ENCODE measurements around the gene ZNF580. TPM values are rescaled to one million over a fixed set of nuclear protein-coding genes. Genes with fewer than 3 reads are reported as not detected.

The ZNF580 gene
- total and polyA plus RNA-seq, 2 of the 13 experiments (the other 11 are each of a cell fraction or from before 2014, with no cell fraction given): 4.4 to 6.0 TPM

DNA sequence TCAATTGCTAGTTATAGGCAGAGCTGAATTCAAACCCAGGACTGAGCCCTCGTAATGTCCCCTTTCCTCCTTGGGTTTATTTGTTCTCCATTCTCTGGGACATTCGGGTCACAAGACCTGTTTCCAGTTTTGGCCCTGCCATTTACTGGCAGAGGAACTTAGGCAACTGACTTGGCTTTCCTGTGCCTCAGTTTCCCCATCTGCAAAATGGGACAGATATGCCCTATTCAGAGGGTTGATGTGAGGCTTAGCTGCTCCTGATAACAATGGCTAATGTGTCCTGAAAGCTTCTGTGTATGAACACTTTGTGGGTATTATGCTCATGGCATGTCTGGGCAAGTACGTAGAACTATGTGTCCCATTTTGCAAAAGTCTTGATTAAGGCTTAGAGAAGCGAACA is 39.7 kb upstream of the ZNF580 start:
- CTCF ChIA-PET (ENCODE audit: low intra/inter-chr PET ratio, low total read pairs): no interaction called here
- H4K20me1 ChIP-seq (ENCODE audit: insufficient read depth, low read length): 0 out of 2 replicates have a peak, but pooled peaks cover 6% of the 10 kb centered on the region
- FAIRE-seq (no peak), ATAC-seq (no peak), DNase-seq (ENCODE audit: low spot score) (no peak)
- H3K27me3 ChIP-seq (ENCODE audit: control insufficient read depth in 1 of 2, insufficient read depth in 2 of 2, low read length in 2 of 2): no peaks in the 10 kb centered on the region; a peak in 1 of 5 replicates
- H3K27ac ChIP-seq (ENCODE audit: extremely low read length, insufficient read depth, low read length): peak overlapping the region; percentile 98
- H3K4me1 ChIP-seq (ENCODE audit: insufficient read depth, low read length): peaks cover 42% of the 10 kb centered on the region
- peak overlapping the region; percentile 73 to 94 (median 90) for H3K4me3 ChIP-seq (replicated peaks in 1 of 3; ENCODE audit: insufficient read depth in 1 of 3, low read depth in 2 of 3, low read length in 3 of 3)
- peaks cover 2% of the 10 kb centered on the region for H3K79me2 ChIP-seq (ENCODE audit: insufficient read depth, low read length)
- intact Hi-C loops (cut with micrococcal nuclease; ENCODE audit: unreplicated experiment): loop anchor here (2.0 to 10.0 kb wide), 2 partner anchors 14 to 46 kb away; no protein-coding TSS in a partner anchor
- 62% methylated on average over 4 of the region's 4 CpGs for WGBS (ENCODE audit: low lambda C conversion rate)
- in situ Hi-C loops (cut with HindIII; ENCODE audit: extremely low pct_ligation_motif_present, low pct_unique_long_range_greater_than_20kb): no loop called here
- H2AFZ ChIP-seq (ENCODE audit: low read length): no peak overlapping the region
- POLR2A ChIA-PET: interaction anchor here (1.1 to 4.9 kb wide), 5 partner anchors 16 to 345 kb away, joined by 3 to 66 read pairs (median 19); partner anchors contain the start of genes ZNF579 and ZNF784
- no peaks in the 10 kb centered on the region for H3K9me3 ChIP-seq (ENCODE audit: low read length)
- BruUV-seq (replicated peaks): no TSS peak
- H3K36me3 ChIP-seq (replicated peaks in 1 of 2; ENCODE audit: control insufficient read depth in 1 of 2, insufficient read depth in 2 of 2, low read length in 2 of 2): peaks cover 4 to 15% of the 10 kb centered on the region in 2 experiments; a peak in 4 of 5 replicates
- H3K9ac ChIP-seq (ENCODE audit: insufficient read depth, low read depth, low read length): peak overlapping the region; percentile 75
- H3K4me2 ChIP-seq (ENCODE audit: low read depth, low read length): peak overlapping the region; percentile 88
- TF ChIP-seq TBX2 (CRISPR knock-in tag; IDR thresholded peaks at IDR 0.05; ENCODE audit: borderline replicate concordance) (no peak), ZNF501 (CRISPR knock-in tag; IDR thresholded peaks at IDR 0.05) (peak; percentile 40; the same call in 1 of the 2 replicates), FOXJ3 (CRISPR knock-in tag; IDR thresholded peaks at IDR 0.05; ENCODE audit: borderline replicate concordance) (no peak), ZNF430 (CRISPR knock-in tag; IDR thresholded peaks at IDR 0.05) (no peak), RCOR2 (CRISPR knock-in tag; IDR thresholded peaks at IDR 0.05) (no peak), ZIK1 (CRISPR knock-in tag; IDR thresholded peaks at IDR 0.05; ENCODE audit: borderline replicate concordance, low read depth) (no peak), ZMYM3 (CRISPR knock-in tag; IDR thresholded peaks at IDR 0.05) (peak; percentile 83), MED13 (CRISPR knock-in tag; IDR thresholded peaks at IDR 0.05) (no peak), ZNF629 (CRISPR knock-in tag; conservative IDR thresholded peaks at IDR 0.05) (peak; percentile 89), CREM (IDR thresholded peaks at IDR 0.05) (no peak), CREM (CRISPR knock-in tag; IDR thresholded peaks at IDR 0.05) (0 out of 2 replicates have a peak, but pooled peaks have one; percentile 1), ZNF605 (CRISPR knock-in tag; IDR thresholded peaks at IDR 0.05) (peak; percentile 4; the same call in 1 of the 2 replicates), EED (CRISPR knock-in tag; IDR thresholded peaks at IDR 0.05) (no peak), KLF11 (CRISPR knock-in tag; IDR thresholded peaks at IDR 0.05) (0 out of 2 replicates have a peak, but pooled peaks have one; percentile 16), ARID2 (CRISPR knock-in tag; IDR thresholded peaks at IDR 0.05; ENCODE audit: borderline replicate concordance) (no peak), HDAC2 (CRISPR knock-in tag; IDR thresholded peaks at IDR 0.05) (no peak)
- TF ChIP-seq, protein P1, sequence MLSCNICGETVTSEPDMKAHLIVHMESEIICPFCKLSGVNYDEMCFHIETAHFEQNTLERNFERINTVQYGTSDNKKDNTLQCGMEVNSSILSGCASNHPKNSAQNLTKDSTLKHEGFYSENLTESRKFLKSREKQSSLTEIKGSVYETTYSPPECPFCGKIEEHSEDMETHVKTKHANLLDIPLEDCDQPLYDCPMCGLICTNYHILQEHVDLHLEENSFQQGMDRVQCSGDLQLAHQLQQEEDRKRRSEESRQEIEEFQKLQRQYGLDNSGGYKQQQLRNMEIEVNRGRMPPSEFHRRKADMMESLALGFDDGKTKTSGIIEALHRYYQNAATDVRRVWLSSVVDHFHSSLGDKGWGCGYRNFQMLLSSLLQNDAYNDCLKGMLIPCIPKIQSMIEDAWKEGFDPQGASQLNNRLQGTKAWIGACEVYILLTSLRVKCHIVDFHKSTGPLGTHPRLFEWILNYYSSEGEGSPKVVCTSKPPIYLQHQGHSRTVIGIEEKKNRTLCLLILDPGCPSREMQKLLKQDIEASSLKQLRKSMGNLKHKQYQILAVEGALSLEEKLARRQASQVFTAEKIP (CRISPR knock-in tag; IDR thresholded peaks at IDR 0.05; ENCODE audit: borderline replicate concordance): no peak
- TF ChIP-seq, protein P2, sequence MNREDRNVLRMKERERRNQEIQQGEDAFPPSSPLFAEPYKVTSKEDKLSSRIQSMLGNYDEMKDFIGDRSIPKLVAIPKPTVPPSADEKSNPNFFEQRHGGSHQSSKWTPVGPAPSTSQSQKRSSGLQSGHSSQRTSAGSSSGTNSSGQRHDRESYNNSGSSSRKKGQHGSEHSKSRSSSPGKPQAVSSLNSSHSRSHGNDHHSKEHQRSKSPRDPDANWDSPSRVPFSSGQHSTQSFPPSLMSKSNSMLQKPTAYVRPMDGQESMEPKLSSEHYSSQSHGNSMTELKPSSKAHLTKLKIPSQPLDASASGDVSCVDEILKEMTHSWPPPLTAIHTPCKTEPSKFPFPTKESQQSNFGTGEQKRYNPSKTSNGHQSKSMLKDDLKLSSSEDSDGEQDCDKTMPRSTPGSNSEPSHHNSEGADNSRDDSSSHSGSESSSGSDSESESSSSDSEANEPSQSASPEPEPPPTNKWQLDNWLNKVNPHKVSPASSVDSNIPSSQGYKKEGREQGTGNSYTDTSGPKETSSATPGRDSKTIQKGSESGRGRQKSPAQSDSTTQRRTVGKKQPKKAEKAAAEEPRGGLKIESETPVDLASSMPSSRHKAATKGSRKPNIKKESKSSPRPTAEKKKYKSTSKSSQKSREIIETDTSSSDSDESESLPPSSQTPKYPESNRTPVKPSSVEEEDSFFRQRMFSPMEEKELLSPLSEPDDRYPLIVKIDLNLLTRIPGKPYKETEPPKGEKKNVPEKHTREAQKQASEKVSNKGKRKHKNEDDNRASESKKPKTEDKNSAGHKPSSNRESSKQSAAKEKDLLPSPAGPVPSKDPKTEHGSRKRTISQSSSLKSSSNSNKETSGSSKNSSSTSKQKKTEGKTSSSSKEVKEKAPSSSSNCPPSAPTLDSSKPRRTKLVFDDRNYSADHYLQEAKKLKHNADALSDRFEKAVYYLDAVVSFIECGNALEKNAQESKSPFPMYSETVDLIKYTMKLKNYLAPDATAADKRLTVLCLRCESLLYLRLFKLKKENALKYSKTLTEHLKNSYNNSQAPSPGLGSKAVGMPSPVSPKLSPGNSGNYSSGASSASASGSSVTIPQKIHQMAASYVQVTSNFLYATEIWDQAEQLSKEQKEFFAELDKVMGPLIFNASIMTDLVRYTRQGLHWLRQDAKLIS (CRISPR knock-in tag; IDR thresholded peaks at IDR 0.05): 0 out of 2 replicates have a peak, but pooled peaks have one; percentile 25
- TF ChIP-seq, protein P3, sequence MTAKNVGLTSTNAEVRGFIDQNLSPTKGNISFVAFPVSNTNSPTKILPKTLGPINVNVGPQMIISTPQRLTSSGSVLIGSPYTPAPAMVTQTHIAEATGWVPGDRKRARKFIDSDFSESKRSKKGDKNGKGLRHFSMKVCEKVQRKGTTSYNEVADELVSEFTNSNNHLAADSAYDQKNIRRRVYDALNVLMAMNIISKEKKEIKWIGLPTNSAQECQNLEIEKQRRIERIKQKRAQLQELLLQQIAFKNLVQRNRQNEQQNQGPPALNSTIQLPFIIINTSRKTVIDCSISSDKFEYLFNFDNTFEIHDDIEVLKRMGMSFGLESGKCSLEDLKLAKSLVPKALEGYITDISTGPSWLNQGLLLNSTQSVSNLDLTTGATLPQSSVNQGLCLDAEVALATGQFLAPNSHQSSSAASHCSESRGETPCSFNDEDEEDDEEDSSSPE (CRISPR knock-in tag; IDR thresholded peaks at IDR 0.05): no peak
